GM19372 (cell line): Measurements from ENCODE around the gene CPSF4L.

ENCODE experiments used
- ATAC-seq: cut with Tn5 transposase; IDR thresholded peaks from one replicate; pipeline ENCODE4 v1.9.1; 2021; ENCODE audit warnings: mild to moderate bottlenecking, low read depth, moderate library complexity; ENCODE audit not compliant: unreplicated experiment

CPSF4L gene

GRCh38 chr17:73240561-73240960 is 21.1 kb downstream of the CPSF4L start:
- no peak for ATAC-seq

GRCh38 chr17:73237714-73238113 is 24.0 kb downstream of the CPSF4L start:
- no peak for ATAC-seq

GRCh38 chr17:73234736-73235135 is 26.9 kb downstream of the CPSF4L start:
- no peak for ATAC-seq

GRCh38 chr17:73232587-73233373 is 28.9 kb downstream of the CPSF4L start:
- peak; percentile 24 for ATAC-seq

- ATAC-seq, result peak; percentile 78
These were observed 29.7 kb downstream of the CPSF4L start for GRCh38 chr17:73231841-73232586.

- no peak for ATAC-seq
These were observed 30.3 kb downstream of the CPSF4L start for GRCh38 chr17:73231395-73231794.

GRCh38 chr17:73230088-73230487 is 31.6 kb downstream of the CPSF4L start:
- no peak for ATAC-seq

GRCh38 chr17:73228748-73229236 is 32.9 kb downstream of the CPSF4L start:
- no peak for ATAC-seq

GRCh38 chr17:73227944-73228343 is 33.7 kb downstream of the CPSF4L start:
- ATAC-seq, result no peak

- no peak for ATAC-seq
These were observed 34.3 kb downstream of the CPSF4L start for GRCh38 chr17:73227379-73227778.

GRCh38 chr17:73226556-73227172 is 35.0 kb downstream of the CPSF4L start:
- no peak for ATAC-seq

- no peak for ATAC-seq
These were observed 36.9 kb downstream of the CPSF4L start for GRCh38 chr17:73224663-73225305.

GRCh38 chr17:73224237-73224636 is 37.4 kb downstream of the CPSF4L start:
- no peak for ATAC-seq

- no peak for ATAC-seq
These were observed 38.0 kb downstream of the CPSF4L start for GRCh38 chr17:73223626-73224230.

- ATAC-seq, result no peak
These were observed 46.2 kb downstream of the CPSF4L start for GRCh38 chr17:73215447-73215846.

GRCh38 chr17:73214851-73215250 is 46.8 kb downstream of the CPSF4L start:
- no peak for ATAC-seq

- no peak for ATAC-seq
These were observed 47.7 kb downstream of the CPSF4L start for GRCh38 chr17:73214008-73214407.

- ATAC-seq, result no peak
These were observed 49.9 kb downstream of the CPSF4L start for GRCh38 chr17:73211745-73212144.

GRCh38 chr17:73210002-73210678 is 51.5 kb downstream of the CPSF4L start:
- ATAC-seq, result no peak

- ATAC-seq, result no peak
These were observed 52.2 kb downstream of the CPSF4L start for GRCh38 chr17:73209436-73209835.
